OCI-LY7 (cell line): ENCODE results near the gene DDX23.

Experiments
- CTCF ChIP-seq: fragments of 200-600 bp; sonication (generic); conservative IDR thresholded peaks from 2 replicates; pipeline ENCODE4 v1.5.1; 2014; ENCODE audit warnings: mild to moderate bottlenecking, antibody characterized with exemption, low read length, moderate library complexity, mixed read lengths
- EZH2phosphoT487 ChIP-seq: fragments of 200-600 bp; sonication (generic); IDR thresholded peaks from 2 replicates; pipeline ENCODE4 v1.6.1; 2018; ENCODE audit warnings: low read depth, borderline replicate concordance, mild to moderate bottlenecking, mixed run types, antibody characterized with exemption, low read length, moderate library complexity, mixed read lengths

GRCh38 chr12:48883305-48884161 lies 31.6 kb upstream of the DDX23 start:
- TF ChIP-seq CTCF = no peak
- no peak for TF ChIP-seq EZH2phosphoT487
